ENCODE measurements around the gene SLC4A1AP. TPM values are rescaled to one million over a fixed set of nuclear protein-coding genes. Genes with fewer than 3 reads are reported as not detected.

Gene SLC4A1AP
- polyA plus RNA-seq, 1 experiment = 8.8 TPM

DNA sequence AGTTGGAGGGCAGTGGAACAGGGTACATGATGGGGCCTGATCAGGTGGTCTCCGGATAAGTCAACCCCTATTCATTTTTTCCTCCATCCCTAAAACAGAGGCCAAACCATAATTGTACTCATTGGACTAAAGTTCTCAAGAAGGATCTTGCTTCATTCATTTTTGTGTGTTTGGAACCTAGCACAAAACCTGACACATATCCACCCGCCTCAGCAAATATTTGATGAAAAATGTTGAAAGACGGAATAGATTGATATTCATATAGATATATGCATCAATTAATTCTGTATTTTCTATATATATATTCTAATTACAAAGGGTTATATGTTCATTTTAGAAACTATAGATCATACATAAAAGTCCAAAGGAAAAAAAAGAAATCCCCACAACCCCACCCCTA, 21.9 kb downstream of the SLC4A1AP start:
- Histone ChIP-seq H3K4me3 (ENCODE audit: low read depth, low read length) (no peak overlapping the region), H3K36me3 (ENCODE audit: control insufficient read depth, insufficient read depth, low read length) (peaks cover 9% of the 10 kb centered on the region), H3K27me3 (ENCODE audit: control insufficient read depth, insufficient read depth, low read length) (no peaks in the 10 kb centered on the region; the same call in 1 of the 2 replicates)
- ChIA-PET CTCF (interaction anchor here (0.6 kb wide), 1 partner anchor 238 kb away, joined by 3 read pairs; no protein-coding TSS in a partner anchor), POLR2A (no interaction called here)
- no peak for DNase-seq (ENCODE audit: low read depth)
- TF ChIP-seq, protein P1, sequence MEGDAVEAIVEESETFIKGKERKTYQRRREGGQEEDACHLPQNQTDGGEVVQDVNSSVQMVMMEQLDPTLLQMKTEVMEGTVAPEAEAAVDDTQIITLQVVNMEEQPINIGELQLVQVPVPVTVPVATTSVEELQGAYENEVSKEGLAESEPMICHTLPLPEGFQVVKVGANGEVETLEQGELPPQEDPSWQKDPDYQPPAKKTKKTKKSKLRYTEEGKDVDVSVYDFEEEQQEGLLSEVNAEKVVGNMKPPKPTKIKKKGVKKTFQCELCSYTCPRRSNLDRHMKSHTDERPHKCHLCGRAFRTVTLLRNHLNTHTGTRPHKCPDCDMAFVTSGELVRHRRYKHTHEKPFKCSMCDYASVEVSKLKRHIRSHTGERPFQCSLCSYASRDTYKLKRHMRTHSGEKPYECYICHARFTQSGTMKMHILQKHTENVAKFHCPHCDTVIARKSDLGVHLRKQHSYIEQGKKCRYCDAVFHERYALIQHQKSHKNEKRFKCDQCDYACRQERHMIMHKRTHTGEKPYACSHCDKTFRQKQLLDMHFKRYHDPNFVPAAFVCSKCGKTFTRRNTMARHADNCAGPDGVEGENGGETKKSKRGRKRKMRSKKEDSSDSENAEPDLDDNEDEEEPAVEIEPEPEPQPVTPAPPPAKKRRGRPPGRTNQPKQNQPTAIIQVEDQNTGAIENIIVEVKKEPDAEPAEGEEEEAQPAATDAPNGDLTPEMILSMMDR (IDR thresholded peaks at IDR 0.05; ENCODE audit: insufficient read depth, low read depth, low read length) = no peak

- TF ChIP-seq, protein P1 (IDR thresholded peaks at IDR 0.05; ENCODE audit: insufficient read depth, low read depth, low read length) = no peak
- CTCF ChIA-PET = interaction anchor here (0.7 to 1.3 kb wide), 3 partner anchors 17 to 686 kb away, joined by 3 to 5 read pairs (median 4); no protein-coding TSS in a partner anchor
- H3K36me3 ChIP-seq (ENCODE audit: control insufficient read depth, insufficient read depth, low read length) = peaks cover 9% of the 10 kb centered on the region
Measured at GRCh38 chr2:27687232-27687631, 23.5 kb downstream of the SLC4A1AP start.

DNA sequence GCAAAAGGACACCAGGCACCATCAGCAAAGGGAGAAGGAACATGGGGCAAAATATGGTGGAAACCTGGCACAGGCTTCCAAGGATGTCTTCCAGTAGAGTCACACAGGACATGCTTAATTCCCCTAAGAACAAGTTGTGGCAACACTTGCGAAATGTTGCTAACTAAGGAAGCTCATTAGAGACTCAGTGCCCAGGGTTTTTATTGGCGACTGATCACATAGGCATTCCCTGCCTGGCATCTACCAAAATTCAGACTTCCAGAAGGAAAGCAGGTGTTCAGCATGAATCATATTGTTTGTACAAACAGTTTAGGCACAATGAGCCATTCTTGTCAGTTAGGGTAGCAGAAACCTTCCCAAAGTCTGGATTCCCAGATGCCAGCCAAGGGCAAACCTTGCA, 25.7 kb downstream of the SLC4A1AP start:
- Histone ChIP-seq H3K4me3 (ENCODE audit: low read depth, low read length) (no peak overlapping the region), H3K36me3 (ENCODE audit: control insufficient read depth, insufficient read depth, low read length) (peaks cover 9% of the 10 kb centered on the region), H3K27me3 (ENCODE audit: control insufficient read depth, insufficient read depth, low read length) (no peaks in the 10 kb centered on the region; the same call in 1 of the 2 replicates)
- DNase-seq (ENCODE audit: low read depth) = no peak
- CTCF ChIA-PET = interaction anchor here (2.3 kb wide), 1 partner anchor 14 kb away, joined by 10 read pairs; no protein-coding TSS in a partner anchor
- POLR2A ChIA-PET = no interaction called here
- TF ChIP-seq, protein P1 (IDR thresholded peaks at IDR 0.05; ENCODE audit: insufficient read depth, low read depth, low read length) = no peak

More at GRCh38 chr2:27687232-27687631, 23.5 kb downstream of the SLC4A1AP start:
- no peaks in the 10 kb centered on the region; the same call in 1 of the 2 replicates for H3K27me3 ChIP-seq (ENCODE audit: control insufficient read depth, insufficient read depth, low read length)
- no peak for DNase-seq (ENCODE audit: low read depth)
- POLR2A ChIA-PET = no interaction called here
- H3K4me3 ChIP-seq (ENCODE audit: low read depth, low read length) = no peak overlapping the region

- Histone ChIP-seq H3K36me3 (ENCODE audit: control insufficient read depth, insufficient read depth, low read length) (peaks cover 9% of the 10 kb centered on the region), H3K27me3 (ENCODE audit: control insufficient read depth, insufficient read depth, low read length) (no peaks in the 10 kb centered on the region; the same call in 1 of the 2 replicates), H3K4me3 (ENCODE audit: low read depth, low read length) (no peak overlapping the region)
- DNase-seq (ENCODE audit: low read depth) = no peak
- CTCF ChIA-PET = interaction anchor here (2.3 kb wide), 1 partner anchor 14 kb away, joined by 10 read pairs; no protein-coding TSS in a partner anchor
- POLR2A ChIA-PET = no interaction called here
- TF ChIP-seq, protein P1 (IDR thresholded peaks at IDR 0.05; ENCODE audit: insufficient read depth, low read depth, low read length) = no peak
Measured at GRCh38 chr2:27690052-27690451, 26.4 kb downstream of the SLC4A1AP start.

GRCh38 chr2:27697660-27698059, 34.0 kb downstream of the SLC4A1AP start:
- CTCF ChIA-PET = interaction anchor here (2.4 kb wide), 1 partner anchor 14 kb away, joined by 12 read pairs; no protein-coding TSS in a partner anchor
- Histone ChIP-seq H3K4me3 (ENCODE audit: low read depth, low read length) (no peak overlapping the region), H3K27me3 (ENCODE audit: control insufficient read depth, insufficient read depth, low read length) (no peaks in the 10 kb centered on the region), H3K36me3 (ENCODE audit: control insufficient read depth, insufficient read depth, low read length) (no peaks in the 10 kb centered on the region)
- TF ChIP-seq, protein P1 (IDR thresholded peaks at IDR 0.05; ENCODE audit: insufficient read depth, low read depth, low read length) = no peak
- DNase-seq (ENCODE audit: low read depth) = no peak
- POLR2A ChIA-PET = no interaction called here

Measured in BJ (cell line).